ENCODE results near the gene DUSP22.
A peak's percentile ranks its signal among the peaks of the same experiment; 100 is the strongest.
"Not testable (repeated sequence)": the region's sequence is repeated elsewhere in the genome, so short reads cannot be mapped to it uniquely, and the experiment has no call there.

DUSP22 gene

GRCh38 chr6:325161-325860, 33.0 kb downstream of the DUSP22 start:
- DNase-seq: not testable (repeated sequence)

GRCh38 chr6:326066-326465, 33.8 kb downstream of the DUSP22 start:
- not testable (repeated sequence) for DNase-seq

- DNase-seq: no peak
These were observed 34.7 kb downstream of the DUSP22 start for GRCh38 chr6:326896-327537.

- DNase-seq: no peak
These were observed 35.3 kb downstream of the DUSP22 start for GRCh38 chr6:327538-328116.

GRCh38 chr6:328136-328670, 35.9 kb downstream of the DUSP22 start:
- peak; percentile 26 for DNase-seq

GRCh38 chr6:328924-329323, 36.6 kb downstream of the DUSP22 start:
- no peak for DNase-seq

- no peak for DNase-seq
These were observed 37.8 kb downstream of the DUSP22 start for GRCh38 chr6:329888-330691.

GRCh38 chr6:330948-331347, 38.7 kb downstream of the DUSP22 start:
- no peak for DNase-seq

- no peak for DNase-seq
These were observed 39.6 kb downstream of the DUSP22 start for GRCh38 chr6:331622-332521.

GRCh38 chr6:332671-333070, 40.4 kb downstream of the DUSP22 start:
- no peak for DNase-seq

GRCh38 chr6:333379-334002, 41.2 kb downstream of the DUSP22 start:
- DNase-seq: no peak

GRCh38 chr6:334536-335510, 42.5 kb downstream of the DUSP22 start:
- no peak for DNase-seq

GRCh38 chr6:335572-335971, 43.3 kb downstream of the DUSP22 start:
- no peak for DNase-seq

- DNase-seq: no peak
These were observed 44.1 kb downstream of the DUSP22 start for GRCh38 chr6:336159-337114.

- DNase-seq: peak; percentile 38
These were observed 45.6 kb downstream of the DUSP22 start for GRCh38 chr6:337805-338368.

- no peak for DNase-seq
These were observed 46.6 kb downstream of the DUSP22 start for GRCh38 chr6:338815-339262.

GRCh38 chr6:339480-339879, 47.2 kb downstream of the DUSP22 start:
- DNase-seq: no peak

GRCh38 chr6:340186-340955, 48.1 kb downstream of the DUSP22 start:
- no peak for DNase-seq
